ENCODE results near the gene LRRC61. TPM values are rescaled to one million over a fixed set of nuclear protein-coding genes. Genes with fewer than 3 reads are reported as not detected.

Gene LRRC61
- polyA plus RNA-seq, 1 of the 3 experiments (the other 2 are of a cell fraction): 0.99 TPM

- TF ChIP-seq, protein P1, sequence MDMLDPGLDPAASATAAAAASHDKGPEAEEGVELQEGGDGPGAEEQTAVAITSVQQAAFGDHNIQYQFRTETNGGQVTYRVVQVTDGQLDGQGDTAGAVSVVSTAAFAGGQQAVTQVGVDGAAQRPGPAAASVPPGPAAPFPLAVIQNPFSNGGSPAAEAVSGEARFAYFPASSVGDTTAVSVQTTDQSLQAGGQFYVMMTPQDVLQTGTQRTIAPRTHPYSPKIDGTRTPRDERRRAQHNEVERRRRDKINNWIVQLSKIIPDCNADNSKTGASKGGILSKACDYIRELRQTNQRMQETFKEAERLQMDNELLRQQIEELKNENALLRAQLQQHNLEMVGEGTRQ (IDR thresholded peaks at IDR 0.05; ENCODE audit: borderline replicate concordance, low read depth, low read length): no peak
- TF ChIP-seq FOSL2 (IDR thresholded peaks at IDR 0.05; ENCODE audit: borderline replicate concordance, low read depth) (no peak), CHD2 (IDR thresholded peaks at IDR 0.05; ENCODE audit: low read length, partially characterized antibody) (no peak), EZH2phosphoT487 (IDR thresholded peaks at IDR 0.05; ENCODE audit: borderline replicate concordance, low read depth) (no peak), YY1 (IDR thresholded peaks at IDR 0.05; ENCODE audit: low read depth) (no peak), EP300 (IDR thresholded peaks at IDR 0.05; ENCODE audit: borderline replicate concordance in 1 of 2, low read depth in 1 of 2, low read length in 1 of 2) (no peak), TAF1 (IDR thresholded peaks at IDR 0.05; ENCODE audit: borderline replicate concordance, low read depth, low read length) (no peak), RCOR1 (IDR thresholded peaks at IDR 0.05; ENCODE audit: low read length) (no peak), MEF2A (IDR thresholded peaks at IDR 0.05; ENCODE audit: borderline replicate concordance, low read depth) (no peak), FOXJ3 (CRISPR knock-in tag; IDR thresholded peaks at IDR 0.05) (no peak), CTCF (IDR thresholded peaks at IDR 0.05) (no peak), RFX5 (IDR thresholded peaks at IDR 0.05; ENCODE audit: low read length) (no peak), RXRA (IDR thresholded peaks at IDR 0.05; ENCODE audit: borderline replicate concordance, low read depth) (no peak), MAX (IDR thresholded peaks at IDR 0.05; ENCODE audit: low read depth) (no peak), ELF1 (IDR thresholded peaks at IDR 0.05) (no peak), GABPA (IDR thresholded peaks at IDR 0.05; ENCODE audit: low read depth) (no peak), SMC3 (IDR thresholded peaks at IDR 0.05; ENCODE audit: low read depth, low read length) (no peak), RAD21 (IDR thresholded peaks at IDR 0.05; ENCODE audit: low read length) (no peak)
- TF ChIP-seq, protein P2, sequence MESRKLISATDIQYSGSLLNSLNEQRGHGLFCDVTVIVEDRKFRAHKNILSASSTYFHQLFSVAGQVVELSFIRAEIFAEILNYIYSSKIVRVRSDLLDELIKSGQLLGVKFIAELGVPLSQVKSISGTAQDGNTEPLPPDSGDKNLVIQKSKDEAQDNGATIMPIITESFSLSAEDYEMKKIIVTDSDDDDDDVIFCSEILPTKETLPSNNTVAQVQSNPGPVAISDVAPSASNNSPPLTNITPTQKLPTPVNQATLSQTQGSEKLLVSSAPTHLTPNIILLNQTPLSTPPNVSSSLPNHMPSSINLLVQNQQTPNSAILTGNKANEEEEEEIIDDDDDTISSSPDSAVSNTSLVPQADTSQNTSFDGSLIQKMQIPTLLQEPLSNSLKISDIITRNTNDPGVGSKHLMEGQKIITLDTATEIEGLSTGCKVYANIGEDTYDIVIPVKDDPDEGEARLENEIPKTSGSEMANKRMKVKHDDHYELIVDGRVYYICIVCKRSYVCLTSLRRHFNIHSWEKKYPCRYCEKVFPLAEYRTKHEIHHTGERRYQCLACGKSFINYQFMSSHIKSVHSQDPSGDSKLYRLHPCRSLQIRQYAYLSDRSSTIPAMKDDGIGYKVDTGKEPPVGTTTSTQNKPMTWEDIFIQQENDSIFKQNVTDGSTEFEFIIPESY (IDR thresholded peaks at IDR 0.05; ENCODE audit: borderline replicate concordance, low read depth): no peak
Measured at GRCh38 chr7:150377635-150378034, 54.5 kb downstream of the LRRC61 start.

More at GRCh38 chr7:150377635-150378034, 54.5 kb downstream of the LRRC61 start:
- DNase-seq: no peak
- Histone ChIP-seq H4K20me1 (ENCODE audit: insufficient read depth) (no peaks in the 10 kb centered on the region), H3K27me3 (ENCODE audit: insufficient read depth) (no peaks in the 10 kb centered on the region), H3K79me2 (ENCODE audit: insufficient read depth) (peaks cover 42% of the 10 kb centered on the region; the same call in 1 of the 2 replicates), H3K4me1 (ENCODE audit: control insufficient read depth in 1 of 2, insufficient read depth in 2 of 2, low read depth in 1 of 2, low read length in 1 of 2) (peaks cover 0 to 41% of the 10 kb centered on the region in 2 experiments; a peak in 2 of 4 replicates), H2AFZ (ENCODE audit: low read depth) (no peak overlapping the region), H3K9ac (no peak overlapping the region), H3K36me3 (replicated peaks in 1 of 2; ENCODE audit: control insufficient read depth in 1 of 2, insufficient read depth in 2 of 2, low read length in 1 of 2) (peaks cover 19 to 24% of the 10 kb centered on the region in 2 experiments), H3K9me3 (no peaks in the 10 kb centered on the region), H3F3A (replicated peaks; ENCODE audit: insufficient read depth) (peaks cover 30% of the 10 kb centered on the region), H3K4me2 (no peak overlapping the region), H3K4me3 (ENCODE audit: low read depth in 2 of 2, low read length in 1 of 2) (no peak overlapping the region), H3K27ac (ENCODE audit: low read depth in 2 of 2, low read length in 1 of 2) (peak overlapping the region in 1 of 2 experiments; percentile 90; a peak in 1 of 4 replicates), H3K9me2 (no peaks in the 10 kb centered on the region)
- CTCF ChIA-PET: interaction anchor here (0.6 to 3.6 kb wide), 7 partner anchors 9 to 636 kb away, joined by 3 to 15 read pairs (median 4); partner anchors contain the start of gene REPIN1
- WGBS (ENCODE audit: low lambda C conversion rate): 87% methylated on average over 4 of the region's 4 CpGs
- POLR2A ChIA-PET: interaction anchor here (1.0 to 2.3 kb wide), 3 partner anchors 9 to 28 kb away, joined by 3 to 43 read pairs (median 4); partner anchors contain the start of gene REPIN1
